Stimulated activated CD8-positive, alpha-beta memory T cell treated with anti-CD3 and anti-CD28 coated beads, Interleukin-7, amount 100 ng/mL, for 4 hours (primary cell): ENCODE data around the gene HDAC5.
"Not testable (repeated sequence)": the region's sequence is repeated elsewhere in the genome, so short reads cannot be mapped to it uniquely, and the experiment has no call there.

Experiments
- DNase-seq, 2 donors: peaks; one replicate each; pipeline ENCODE4 v3.0.0-alpha.2; 2020; ENCODE audit warnings: low read depth in 2 of 2

Gene HDAC5

DNA sequence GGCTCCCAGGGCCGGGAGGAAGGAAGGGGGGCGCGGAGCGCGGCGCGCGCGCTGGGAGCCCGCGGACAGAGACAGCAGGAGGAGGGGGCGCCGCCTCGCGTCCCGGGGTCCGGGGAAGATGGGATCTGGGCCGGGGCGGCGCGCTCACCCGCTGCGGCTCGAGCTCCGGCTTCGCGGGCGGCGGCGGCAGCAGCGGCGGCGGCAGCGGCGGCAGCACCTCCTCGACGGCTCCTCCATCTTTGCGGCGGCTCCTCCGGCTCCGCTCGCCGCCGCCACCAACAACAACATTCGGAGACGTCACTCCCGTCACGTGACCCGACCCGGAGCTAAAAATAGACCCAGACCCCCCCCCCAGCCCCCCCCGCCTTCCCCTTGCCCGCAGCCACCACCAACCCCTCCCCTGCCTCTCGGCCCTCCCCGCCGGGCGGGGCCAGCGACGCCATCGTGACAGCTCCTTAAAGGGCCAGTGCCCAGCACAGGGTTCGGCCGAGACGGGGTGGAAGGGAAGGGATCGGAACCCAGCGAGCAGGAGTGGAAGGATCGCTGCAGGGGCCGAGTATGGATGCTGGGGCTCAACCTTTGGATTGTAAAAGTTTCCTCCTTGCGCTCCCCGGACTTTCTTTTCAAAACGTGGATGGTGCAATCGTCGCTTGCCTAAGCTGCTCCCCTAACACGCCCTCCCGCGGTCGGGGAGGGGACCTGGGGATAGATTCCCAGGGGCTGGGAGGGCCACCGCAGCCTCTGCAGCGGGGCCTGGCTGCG lies at the start of gene HDAC5:
TSS of gene HDAC5 (minus strand) at position 286 of the 762 bp plus-strand sequence. CDS start 6,126 bp downstream, outside the sequence.
- peak; percentile 93 to 95 for DNase-seq

DNA sequence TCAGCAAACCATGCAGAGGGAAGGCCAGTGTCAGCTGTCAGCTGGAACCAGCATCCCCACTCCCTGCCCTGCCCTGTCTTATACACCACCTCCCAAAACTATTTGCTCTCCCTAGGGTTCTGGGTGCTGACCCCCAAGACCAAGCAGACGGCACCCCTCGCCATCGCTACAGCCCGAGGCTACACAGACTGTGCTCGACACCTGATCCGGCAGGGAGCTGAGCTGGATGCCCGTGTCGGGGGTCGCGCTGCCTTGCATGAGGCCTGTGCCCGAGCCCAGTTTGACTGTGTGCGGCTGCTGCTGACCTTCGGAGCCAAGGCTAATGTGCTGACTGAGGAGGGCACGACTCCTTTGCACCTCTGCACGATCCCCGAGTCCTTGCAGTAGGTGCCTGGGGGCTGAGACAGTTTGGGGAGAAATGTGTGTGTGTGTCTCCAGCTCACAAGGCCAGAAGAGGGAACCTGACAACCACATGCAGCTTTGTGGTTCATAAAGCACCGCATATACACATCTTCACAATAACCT lies 48.6 kb upstream of the HDAC5 start:
- DNase-seq: no peak

DNA sequence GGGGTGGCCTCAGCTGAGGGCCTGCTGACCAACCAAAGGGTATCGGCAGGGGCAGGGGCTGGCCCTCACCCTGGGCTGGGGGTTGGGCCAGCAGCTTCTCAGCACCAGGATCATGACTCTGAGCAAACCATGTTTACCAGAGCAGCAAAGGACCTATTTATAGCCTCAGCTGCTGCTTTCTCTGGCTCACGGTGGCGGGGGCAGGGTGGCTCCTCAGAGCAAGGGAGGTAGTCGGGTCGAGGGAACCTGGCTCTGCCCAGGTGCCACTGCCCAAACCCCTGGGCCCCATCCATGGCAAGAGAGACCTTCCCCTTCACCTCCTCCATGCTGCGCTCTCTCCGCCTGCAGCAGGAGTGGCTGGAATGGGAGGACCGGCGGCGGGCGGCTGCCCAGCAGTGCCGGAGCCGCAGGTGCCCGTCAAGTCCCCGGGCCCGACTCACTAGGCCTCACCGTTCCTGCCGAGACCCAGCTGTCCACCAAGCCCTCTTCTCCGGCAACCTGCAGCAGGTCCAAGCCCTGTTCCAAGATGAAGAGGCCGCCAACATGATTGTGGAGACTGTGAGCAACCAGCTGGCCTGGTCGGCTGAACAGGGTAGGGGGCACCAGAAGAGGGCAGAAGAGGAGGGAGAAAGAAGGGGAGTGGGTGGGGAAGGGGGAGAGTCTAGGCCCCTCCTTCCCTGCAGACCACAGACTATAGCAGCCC lies 47.2 kb upstream of the HDAC5 start, which contains the start of gene ASB16:
TSS of gene ASB16 (plus strand) at position 206 of the 703 bp plus-strand sequence. CDS start at position 292, 86 bp downstream.
- no peak for DNase-seq

DNA sequence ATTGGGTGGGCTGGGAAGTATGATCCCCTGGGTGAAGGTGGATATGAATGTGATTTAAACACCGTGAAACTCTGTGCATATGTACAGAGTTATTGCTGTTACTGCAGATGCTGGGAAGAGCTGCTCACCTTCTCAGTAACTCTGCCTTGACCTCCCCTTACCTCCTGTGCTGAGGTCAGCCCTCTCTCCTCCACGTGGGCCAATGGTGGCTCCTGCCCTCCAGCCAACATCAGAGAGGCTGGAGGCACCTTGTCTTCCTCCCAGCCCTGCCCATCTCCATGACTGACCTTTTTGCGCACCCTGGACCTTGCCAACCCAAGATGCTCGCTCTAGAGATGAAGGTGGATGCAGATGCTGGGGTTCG lies 46.7 kb upstream of the HDAC5 start:
- DNase-seq: no peak

DNA sequence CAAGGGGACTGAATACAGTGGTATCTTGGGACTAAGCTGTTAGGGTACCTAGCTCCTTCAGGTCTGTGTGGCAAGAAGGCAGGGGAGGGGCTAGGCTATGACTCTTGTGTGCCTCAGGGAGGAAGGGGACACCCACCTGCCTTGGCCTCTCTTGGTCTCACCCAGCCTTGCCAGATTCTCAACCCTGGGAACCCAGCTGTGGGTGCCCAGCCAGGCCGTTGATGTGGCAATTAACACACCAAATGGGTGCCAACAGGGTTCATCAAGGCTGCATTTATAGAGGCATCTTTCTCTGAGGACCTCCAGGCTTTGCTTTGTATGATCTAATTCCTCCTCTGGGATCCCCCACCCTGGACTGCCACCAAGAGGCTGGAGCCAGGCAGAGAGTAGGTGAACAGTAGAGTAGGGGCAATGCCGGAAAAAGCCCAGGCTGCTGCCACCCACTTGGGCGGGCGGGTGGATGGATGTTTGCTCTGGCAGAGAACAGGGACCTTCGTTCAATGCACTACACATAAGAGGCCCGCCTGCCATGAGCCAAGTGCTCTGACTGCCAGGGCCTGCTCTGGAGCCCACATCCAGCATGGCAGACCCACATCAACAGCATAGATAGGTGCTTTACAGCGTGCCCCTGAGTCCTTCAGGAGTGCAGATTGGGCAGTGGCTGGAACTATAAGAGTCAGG lies 43.9 kb upstream of the HDAC5 start:
- DNase-seq: no peak

DNA sequence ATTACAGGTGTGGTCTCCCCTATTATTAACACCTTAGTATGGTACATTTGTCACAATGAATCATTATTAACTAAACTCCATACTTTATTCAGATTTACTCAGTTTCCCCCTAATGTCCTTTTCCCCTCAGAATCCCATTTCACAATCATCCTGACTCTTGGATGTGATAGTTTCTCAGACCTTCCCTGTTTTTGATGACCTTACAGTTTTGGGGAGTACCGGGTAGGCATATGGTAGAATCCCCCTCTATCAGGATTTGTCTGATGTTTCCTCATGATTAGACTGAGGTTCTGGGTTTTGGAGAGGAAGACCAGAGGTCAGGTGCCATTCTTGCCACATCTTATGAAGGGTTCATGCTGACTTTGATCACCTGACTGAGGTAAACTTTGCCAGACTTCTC lies 41.0 kb upstream of the HDAC5 start:
- no peak for DNase-seq

DNA sequence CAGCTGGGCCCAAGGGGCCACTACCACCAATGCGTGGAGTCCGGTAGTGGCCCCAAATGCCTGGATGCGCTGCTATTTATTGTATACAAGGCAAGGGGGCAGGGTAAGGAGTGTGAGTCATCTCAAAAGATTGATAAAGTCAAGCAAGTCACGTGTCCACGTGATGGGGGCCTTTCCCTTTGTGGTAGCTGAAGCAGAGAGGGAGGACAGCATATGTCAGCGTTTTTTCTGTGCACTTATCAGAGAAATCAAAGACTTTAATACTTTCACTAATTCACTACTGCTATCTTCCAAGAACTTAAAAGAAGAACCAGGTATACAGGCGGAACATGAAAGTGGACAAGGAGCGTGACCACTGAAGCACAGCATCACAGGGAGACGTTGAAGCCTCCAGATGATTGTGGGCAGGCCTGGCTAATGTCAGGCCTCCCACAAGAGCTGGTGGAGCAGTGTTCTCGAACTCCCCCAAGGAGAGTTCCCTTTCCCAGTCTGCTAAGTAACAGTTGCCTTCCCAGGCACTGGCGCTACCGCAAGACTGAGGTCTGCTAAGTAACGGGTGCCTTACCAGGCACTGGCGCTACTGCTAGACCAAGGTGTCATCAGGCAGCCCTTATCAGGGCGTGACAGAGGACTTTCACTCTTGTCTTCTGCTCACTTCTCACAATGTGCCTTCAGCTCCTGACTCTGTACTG lies 36.2 kb upstream of the HDAC5 start:
- DNase-seq: peak in 1 of 2 donors; percentile 28

DNA sequence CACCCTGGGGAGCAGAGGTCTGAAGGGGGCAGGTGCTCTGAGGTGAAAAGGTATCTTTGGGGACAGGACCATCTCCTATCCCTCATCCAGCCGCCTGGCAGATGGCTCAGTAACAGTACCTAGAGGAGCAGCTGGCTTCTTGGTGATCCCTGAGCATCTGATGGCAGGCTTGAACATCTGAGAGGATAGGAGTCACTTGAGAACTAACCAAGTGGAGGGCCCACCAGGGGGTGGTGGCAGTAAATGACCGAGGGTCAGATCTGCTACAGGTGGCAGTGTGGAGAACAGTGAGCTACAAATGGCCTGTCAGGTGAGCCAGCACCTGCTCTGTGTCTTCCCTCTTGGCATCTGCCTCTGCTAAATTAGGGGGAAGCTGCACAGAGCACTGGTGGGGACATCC lies 32.0 kb upstream of the HDAC5 start:
- no peak for DNase-seq

DNA sequence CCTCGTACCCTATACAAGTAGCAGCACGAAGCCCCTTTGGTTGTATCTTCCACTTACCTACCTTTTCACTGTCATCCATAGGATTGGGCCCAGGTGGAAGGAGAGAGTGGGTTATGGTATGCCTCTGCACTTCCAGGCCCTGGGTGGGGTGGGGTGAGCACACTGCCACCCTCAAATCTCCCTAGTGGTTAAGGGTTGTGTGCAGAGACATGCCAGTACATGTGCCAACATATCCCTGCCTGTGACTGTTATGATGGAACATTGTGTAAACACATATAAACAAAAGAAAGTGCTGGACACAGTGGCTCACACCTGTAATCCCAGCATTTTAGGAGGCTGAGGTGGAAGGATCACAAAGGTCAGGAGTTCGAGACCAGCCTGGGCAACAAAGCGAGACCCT lies 29.4 kb upstream of the HDAC5 start:
- DNase-seq: no peak

DNA sequence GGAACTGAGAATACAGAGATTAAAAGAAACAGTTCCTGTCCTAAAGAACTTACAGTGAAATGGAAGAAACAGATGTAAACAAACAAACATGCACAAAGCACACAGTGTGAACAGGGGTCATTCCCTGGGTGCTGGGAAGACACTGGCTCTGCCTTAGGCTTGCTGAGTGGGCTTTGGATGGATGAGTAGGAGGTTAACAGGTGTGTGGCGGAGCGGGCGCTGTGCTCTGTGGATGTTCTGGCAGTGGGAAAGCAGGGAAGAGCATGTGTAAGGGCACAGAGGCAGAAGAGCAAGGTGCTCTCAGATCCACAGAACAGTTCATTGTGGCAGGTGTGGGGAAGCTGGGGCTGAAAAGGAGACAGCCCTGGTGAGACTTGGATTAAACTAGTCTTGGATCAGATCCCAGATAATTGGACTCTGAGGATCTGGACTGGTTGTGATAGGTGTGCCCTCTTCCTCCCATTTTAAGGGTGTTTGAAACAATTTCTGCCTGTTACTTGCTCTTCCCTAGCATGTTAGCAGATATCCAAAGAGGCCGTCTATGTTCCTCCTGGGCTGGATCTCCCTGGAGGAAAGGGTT lies 26.4 kb upstream of the HDAC5 start:
- no peak for DNase-seq

DNA sequence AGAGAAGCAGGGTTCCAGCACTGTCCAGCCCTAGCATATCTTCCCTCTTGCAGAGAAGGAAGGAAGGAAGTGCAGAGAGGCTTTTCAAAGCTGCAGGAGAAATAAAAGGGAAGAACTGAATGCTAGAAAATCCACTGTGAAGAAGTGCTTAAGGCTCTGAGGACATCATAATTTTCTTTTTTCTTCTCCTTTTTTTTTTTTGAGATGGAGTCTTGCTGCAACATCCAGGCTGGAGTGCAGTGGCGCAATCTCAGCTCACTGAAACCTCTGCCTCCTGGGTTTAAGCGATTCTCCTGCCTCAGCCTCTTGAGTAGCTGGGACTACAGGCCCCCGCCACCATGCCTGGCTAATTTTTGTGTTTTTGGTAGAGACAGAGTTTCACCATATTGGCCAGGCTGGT lies 25.6 kb upstream of the HDAC5 start:
- DNase-seq: not testable (repeated sequence)

DNA sequence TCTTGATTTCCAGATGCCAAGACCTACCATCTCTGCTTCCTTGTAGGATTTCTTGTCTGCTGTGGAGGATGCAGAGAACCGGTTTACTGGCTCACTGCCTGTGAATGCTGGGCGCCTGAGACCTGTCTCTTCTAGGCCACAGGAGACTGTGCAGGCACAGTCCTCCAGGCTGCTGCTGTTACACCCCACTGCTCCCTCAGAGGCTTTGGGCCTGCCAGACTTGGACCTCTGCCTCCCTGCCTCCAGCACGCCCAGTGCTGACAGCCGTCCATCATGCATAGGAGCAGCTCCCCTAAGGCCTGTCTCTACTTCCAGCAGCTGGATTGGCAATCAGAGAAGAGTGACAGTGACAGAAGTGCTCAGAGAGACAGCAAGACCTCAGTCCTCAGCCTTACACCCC lies 24.4 kb upstream of the HDAC5 start:
- DNase-seq: no peak

DNA sequence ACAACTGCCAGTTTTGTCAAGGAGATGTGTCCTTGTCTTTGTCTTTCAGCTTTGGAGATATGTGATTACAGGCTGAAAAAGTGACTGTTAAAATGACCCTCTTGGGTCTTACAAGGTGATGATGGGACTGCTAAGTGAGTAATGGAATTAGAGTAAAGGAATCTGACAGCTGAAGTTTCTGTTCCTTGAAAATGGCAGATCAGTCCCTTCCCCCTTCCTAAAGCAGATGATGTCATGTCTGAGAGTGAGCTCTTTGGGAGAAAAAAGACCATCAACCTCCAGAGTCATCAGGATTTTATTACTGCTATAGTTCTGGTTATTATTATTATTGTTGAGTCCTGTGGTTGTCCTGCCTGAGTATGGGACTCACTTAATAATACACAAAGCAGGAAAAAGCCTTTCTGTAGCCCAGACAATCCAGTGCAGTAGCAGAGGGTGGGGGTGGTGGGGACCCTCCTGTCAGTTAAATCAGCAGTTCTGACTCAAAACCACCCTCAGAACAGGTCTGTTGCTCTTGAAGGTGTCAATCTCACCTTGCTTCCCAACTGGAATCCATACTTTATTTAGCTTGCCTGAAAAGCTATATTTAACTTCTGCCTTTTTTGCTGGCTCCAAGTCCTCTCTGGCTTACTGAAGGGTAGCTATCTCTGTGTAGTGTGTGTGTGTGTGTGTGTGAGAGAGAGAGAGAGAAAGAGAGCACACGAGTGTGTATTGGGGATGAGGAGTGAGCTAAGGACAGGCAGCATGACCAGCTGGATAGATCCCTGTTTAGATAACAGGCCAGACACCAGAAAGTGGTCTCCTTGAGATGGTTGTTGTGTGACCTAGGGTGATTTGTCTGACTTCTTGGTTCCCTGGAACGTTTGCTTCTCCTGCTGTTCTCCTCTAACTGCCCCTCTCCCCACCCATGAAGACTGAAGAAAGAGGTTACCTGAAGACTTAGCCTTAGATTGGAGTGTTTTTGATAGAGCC lies 23.2 kb upstream of the HDAC5 start:
- no peak for DNase-seq

DNA sequence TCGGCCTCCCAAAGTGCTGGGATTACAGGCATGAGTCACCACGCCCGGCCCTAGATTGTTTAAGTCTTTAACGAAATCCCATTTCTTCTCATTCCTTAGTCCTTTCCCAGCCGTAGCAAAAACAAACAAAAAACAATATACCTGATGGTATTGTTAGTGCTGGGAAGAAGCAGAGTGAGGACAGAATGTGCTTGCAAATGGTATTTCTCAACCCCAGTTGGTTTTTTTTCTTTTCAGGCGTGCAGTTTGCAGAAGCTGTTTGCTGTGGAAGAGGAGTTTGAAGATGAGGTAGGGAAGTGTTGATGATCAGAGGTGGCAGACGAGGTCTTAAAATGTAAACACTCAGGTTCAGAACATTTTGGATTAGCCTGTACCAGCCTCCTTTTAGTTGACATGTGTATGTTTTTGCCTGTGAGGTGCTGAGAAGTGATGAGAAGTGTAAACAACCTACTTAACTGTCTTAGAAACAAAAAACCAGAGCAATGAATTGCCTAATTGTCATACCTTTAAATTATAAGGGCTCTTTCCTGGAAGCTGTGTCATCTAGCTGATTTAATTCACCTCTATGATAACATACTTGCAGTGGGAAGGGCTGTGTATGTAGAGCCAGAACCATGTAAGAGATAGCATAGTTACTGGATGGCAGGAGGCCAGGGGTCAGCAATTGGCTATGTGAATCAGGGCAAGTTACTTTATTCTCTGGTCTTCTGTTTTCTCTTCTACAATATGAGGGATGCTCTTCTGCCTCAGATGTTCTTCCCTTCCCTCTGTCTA lies 21.7 kb upstream of the HDAC5 start:
- no peak for DNase-seq

DNA sequence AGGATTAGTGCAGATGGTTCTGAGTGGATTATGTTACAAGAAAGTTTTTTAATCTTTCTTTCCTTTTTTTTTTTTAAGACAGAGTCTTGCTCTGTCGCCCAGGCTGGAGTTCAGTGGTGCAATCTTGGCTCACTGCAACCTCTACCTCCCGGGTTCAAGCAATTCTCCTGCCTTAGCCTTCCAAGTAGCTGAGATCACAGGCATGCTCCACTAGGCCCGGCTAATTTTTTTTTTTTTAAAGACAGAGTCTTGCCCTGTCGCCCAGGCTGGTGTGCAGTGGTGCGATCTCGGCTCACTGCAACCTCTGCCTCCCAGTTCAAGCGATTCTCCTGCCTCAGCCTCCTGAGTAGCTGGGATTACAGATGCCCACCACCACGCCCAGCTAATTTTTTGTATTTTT lies 20.5 kb upstream of the HDAC5 start:
- not testable (repeated sequence) for DNase-seq

DNA sequence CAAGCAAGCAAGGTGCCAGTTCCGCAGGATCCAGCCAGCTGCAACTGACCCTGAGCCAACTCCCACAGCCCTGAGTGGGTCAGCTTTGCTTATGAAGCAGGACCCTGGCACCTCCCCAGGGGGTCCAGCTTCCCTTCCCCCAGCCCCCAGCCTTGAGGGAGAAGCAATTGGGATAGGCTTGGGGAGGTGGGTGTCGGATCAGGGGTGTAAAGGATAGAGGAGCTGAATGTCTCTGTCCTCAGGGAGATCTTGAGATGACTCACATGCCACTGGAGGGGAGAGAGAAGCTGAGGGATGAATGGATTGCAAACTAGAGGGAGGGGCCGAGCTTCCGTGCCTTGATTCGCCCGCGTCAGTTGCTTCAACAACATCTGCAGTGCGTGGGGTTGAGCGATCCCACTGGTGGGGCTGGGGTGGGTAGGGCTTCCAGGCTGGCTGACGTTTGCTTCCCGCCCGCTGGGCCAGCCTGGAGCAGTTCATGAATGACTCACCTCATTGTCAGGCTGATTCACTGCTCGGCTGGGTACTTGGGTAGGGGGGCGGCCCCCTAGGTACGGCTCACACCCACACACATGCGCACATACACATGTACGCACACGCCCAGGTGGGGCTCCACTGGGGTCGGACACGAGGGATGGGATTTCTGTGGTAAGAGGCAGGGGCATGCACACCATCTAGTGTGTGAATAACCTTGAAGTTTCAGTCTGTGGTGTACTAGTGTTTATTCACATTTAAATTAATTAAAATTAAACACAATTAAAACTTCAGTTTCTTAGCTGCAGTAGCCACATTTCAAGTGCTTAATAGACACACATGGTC lies 14.7 kb upstream of the HDAC5 start:
- peak; percentile 68 to 70 for DNase-seq

DNA sequence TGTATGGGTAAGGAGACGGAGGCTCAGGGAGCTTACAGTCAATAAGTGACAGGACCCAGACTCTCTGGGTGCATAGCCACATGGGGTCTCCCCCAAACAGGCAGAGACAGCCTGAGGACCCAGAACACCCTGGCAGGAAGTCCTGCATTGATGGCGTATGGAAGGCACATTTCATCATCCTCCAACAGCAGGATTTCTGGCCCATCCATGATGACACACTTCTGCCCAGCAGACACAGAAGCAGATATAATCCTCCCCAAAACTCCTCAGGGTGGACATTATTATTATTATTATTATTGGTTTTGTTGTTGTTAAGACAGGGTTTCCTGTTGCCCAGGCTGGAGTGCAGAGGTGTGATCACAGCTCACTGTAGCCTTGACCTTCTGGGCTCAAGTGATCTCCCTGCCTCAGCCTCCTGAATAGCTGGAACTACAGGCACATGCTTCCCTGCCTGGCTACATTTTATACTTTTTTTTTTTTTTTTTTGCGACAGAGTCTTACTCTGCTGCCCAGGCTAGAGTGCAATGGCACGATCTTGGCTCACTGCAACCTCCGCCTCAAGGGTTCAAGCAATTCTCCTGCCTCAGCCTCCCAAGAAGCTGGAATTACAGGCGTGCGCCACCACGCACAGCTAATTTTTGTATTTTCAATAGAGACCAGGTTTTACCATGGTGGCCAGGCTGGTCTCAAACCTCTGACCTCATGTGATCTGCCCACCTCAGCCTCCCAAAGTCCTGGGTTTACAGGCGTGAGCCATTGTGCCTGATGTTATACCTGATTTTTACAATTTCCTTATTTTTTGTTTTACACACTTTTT lies 11.5 kb upstream of the HDAC5 start:
- no peak for DNase-seq
